HepG2 (cell line): ENCODE measurements around the gene C1orf116.

Source experiments
- BRCA1 ChIP-seq: sonication (generic); formaldehyde crosslinking; IDR thresholded peaks from 2 replicates; pipeline ENCODE4 v1.4.0; 2020; ENCODE audit warnings: missing genetic modification reagents
- CREM ChIP-seq, 2 experiments: sonication (generic) in 1 of 2; formaldehyde crosslinking in 1 of 2; IDR thresholded peaks; 2 replicates each; pipeline versions ENCODE4 v1.4.0 to v1.6.1; 2016 to 2020; ENCODE audit warnings: antibody characterized with exemption in 1 of 2, mild to moderate bottlenecking in 1 of 2, missing genetic modification reagents in 1 of 2
- RELA ChIP-seq: sonication (generic); formaldehyde crosslinking; IDR thresholded peaks from 2 replicates; pipeline ENCODE4 v1.4.0; 2020; ENCODE audit warnings: missing genetic modification reagents
- RFX5 ChIP-seq: IDR thresholded peaks from 2 replicates; pipeline ENCODE4 v1.6.1; 2011; ENCODE audit warnings: low read depth, low read length, improper control_type of control experiment
- ZNF383 ChIP-seq: sonication (generic); formaldehyde crosslinking; IDR thresholded peaks from 2 replicates; pipeline ENCODE4 v1.4.0; 2020; ENCODE audit warnings: missing genetic modification reagents, mild to moderate bottlenecking, borderline replicate concordance
- ZNF451 ChIP-seq: sonication (generic); formaldehyde crosslinking; IDR thresholded peaks from 2 replicates; pipeline ENCODE4 v1.5.0; 2020; ENCODE audit warnings: mild to moderate bottlenecking, missing genetic modification reagents
- TF ChIP-seq, protein P1 (sequence below): IDR thresholded peaks from 2 replicates; pipeline ENCODE4 v1.6.1; 2016; ENCODE audit warnings: low read depth, missing genetic modification reagents, missing compliant biosample characterization
- TF ChIP-seq, protein P2 (sequence below): IDR thresholded peaks from 2 replicates; pipeline ENCODE4 v1.6.1; 2016; ENCODE audit warnings: low read depth, control low read depth
- TF ChIP-seq, protein P3 (sequence below): sonication (generic); formaldehyde crosslinking; IDR thresholded peaks from 2 replicates; pipeline ENCODE4 v1.5.0; 2020; ENCODE audit warnings: mild to moderate bottlenecking, missing genetic modification reagents, moderate library complexity
- TF ChIP-seq, protein P4 (sequence below): sonication (generic); formaldehyde crosslinking; IDR thresholded peaks from 2 replicates; pipeline ENCODE4 v1.5.0; 2020; ENCODE audit warnings: mild to moderate bottlenecking, missing genetic modification reagents, borderline replicate concordance

DNA sequence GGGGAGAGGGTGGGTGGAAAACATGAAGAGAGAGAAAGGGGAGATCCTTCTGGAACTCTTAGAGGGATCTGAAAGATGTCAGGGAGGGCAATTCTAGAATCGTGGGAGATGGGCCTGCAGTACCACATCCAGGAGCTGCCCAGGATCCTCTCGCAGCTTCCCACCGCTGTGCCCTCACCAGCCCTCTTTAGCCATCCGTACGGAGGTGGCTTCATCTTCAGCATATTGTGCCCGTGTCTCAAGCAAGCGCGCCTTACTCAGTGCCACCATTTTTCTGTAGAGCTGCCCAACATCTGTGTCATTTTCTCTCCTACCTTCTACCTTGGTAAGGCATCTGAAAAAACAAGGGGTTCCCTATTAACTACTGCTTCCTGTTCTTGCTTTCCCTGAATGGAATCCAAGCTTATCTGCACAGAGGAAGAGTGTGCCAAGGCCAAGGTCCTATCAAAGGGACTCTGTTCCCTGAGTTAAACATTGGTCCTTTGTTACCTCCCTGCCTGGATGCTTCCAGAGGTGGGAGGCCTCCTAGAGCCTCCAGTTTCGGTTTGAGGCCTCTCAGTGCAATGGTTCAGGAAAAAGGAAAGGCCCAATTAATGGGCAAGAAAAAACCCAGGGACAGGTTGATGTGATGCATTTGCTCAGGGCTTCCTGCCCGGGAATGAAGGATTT is 23.2 kb downstream of the C1orf116 start:
- TF ChIP-seq RFX5 (no peak), BRCA1 (CRISPR knock-in tag) (no peak), RELA (CRISPR knock-in tag) (no peak), ZNF383 (CRISPR knock-in tag) (no peak), ZNF451 (CRISPR knock-in tag) (no peak), CREM (IDR thresholded peaks at IDR 0.05) (peak; percentile 35; the same call in 1 of the 2 replicates), CREM (CRISPR knock-in tag; IDR thresholded peaks at IDR 0.05) (no peak)
- TF ChIP-seq, protein P1, sequence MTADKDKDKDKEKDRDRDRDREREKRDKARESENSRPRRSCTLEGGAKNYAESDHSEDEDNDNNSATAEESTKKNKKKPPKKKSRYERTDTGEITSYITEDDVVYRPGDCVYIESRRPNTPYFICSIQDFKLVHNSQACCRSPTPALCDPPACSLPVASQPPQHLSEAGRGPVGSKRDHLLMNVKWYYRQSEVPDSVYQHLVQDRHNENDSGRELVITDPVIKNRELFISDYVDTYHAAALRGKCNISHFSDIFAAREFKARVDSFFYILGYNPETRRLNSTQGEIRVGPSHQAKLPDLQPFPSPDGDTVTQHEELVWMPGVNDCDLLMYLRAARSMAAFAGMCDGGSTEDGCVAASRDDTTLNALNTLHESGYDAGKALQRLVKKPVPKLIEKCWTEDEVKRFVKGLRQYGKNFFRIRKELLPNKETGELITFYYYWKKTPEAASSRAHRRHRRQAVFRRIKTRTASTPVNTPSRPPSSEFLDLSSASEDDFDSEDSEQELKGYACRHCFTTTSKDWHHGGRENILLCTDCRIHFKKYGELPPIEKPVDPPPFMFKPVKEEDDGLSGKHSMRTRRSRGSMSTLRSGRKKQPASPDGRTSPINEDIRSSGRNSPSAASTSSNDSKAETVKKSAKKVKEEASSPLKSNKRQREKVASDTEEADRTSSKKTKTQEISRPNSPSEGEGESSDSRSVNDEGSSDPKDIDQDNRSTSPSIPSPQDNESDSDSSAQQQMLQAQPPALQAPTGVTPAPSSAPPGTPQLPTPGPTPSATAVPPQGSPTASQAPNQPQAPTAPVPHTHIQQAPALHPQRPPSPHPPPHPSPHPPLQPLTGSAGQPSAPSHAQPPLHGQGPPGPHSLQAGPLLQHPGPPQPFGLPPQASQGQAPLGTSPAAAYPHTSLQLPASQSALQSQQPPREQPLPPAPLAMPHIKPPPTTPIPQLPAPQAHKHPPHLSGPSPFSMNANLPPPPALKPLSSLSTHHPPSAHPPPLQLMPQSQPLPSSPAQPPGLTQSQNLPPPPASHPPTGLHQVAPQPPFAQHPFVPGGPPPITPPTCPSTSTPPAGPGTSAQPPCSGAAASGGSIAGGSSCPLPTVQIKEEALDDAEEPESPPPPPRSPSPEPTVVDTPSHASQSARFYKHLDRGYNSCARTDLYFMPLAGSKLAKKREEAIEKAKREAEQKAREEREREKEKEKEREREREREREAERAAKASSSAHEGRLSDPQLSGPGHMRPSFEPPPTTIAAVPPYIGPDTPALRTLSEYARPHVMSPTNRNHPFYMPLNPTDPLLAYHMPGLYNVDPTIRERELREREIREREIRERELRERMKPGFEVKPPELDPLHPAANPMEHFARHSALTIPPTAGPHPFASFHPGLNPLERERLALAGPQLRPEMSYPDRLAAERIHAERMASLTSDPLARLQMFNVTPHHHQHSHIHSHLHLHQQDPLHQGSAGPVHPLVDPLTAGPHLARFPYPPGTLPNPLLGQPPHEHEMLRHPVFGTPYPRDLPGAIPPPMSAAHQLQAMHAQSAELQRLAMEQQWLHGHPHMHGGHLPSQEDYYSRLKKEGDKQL = no peak
- TF ChIP-seq, protein P2, sequence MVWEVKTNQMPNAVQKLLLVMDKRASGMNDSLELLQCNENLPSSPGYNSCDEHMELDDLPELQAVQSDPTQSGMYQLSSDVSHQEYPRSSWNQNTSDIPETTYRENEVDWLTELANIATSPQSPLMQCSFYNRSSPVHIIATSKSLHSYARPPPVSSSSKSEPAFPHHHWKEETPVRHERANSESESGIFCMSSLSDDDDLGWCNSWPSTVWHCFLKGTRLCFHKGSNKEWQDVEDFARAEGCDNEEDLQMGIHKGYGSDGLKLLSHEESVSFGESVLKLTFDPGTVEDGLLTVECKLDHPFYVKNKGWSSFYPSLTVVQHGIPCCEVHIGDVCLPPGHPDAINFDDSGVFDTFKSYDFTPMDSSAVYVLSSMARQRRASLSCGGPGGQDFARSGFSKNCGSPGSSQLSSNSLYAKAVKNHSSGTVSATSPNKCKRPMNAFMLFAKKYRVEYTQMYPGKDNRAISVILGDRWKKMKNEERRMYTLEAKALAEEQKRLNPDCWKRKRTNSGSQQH (CRISPR knock-in tag) = no peak
- TF ChIP-seq, protein P3, sequence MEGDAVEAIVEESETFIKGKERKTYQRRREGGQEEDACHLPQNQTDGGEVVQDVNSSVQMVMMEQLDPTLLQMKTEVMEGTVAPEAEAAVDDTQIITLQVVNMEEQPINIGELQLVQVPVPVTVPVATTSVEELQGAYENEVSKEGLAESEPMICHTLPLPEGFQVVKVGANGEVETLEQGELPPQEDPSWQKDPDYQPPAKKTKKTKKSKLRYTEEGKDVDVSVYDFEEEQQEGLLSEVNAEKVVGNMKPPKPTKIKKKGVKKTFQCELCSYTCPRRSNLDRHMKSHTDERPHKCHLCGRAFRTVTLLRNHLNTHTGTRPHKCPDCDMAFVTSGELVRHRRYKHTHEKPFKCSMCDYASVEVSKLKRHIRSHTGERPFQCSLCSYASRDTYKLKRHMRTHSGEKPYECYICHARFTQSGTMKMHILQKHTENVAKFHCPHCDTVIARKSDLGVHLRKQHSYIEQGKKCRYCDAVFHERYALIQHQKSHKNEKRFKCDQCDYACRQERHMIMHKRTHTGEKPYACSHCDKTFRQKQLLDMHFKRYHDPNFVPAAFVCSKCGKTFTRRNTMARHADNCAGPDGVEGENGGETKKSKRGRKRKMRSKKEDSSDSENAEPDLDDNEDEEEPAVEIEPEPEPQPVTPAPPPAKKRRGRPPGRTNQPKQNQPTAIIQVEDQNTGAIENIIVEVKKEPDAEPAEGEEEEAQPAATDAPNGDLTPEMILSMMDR (CRISPR knock-in tag) = no peak
- TF ChIP-seq, protein P4, sequence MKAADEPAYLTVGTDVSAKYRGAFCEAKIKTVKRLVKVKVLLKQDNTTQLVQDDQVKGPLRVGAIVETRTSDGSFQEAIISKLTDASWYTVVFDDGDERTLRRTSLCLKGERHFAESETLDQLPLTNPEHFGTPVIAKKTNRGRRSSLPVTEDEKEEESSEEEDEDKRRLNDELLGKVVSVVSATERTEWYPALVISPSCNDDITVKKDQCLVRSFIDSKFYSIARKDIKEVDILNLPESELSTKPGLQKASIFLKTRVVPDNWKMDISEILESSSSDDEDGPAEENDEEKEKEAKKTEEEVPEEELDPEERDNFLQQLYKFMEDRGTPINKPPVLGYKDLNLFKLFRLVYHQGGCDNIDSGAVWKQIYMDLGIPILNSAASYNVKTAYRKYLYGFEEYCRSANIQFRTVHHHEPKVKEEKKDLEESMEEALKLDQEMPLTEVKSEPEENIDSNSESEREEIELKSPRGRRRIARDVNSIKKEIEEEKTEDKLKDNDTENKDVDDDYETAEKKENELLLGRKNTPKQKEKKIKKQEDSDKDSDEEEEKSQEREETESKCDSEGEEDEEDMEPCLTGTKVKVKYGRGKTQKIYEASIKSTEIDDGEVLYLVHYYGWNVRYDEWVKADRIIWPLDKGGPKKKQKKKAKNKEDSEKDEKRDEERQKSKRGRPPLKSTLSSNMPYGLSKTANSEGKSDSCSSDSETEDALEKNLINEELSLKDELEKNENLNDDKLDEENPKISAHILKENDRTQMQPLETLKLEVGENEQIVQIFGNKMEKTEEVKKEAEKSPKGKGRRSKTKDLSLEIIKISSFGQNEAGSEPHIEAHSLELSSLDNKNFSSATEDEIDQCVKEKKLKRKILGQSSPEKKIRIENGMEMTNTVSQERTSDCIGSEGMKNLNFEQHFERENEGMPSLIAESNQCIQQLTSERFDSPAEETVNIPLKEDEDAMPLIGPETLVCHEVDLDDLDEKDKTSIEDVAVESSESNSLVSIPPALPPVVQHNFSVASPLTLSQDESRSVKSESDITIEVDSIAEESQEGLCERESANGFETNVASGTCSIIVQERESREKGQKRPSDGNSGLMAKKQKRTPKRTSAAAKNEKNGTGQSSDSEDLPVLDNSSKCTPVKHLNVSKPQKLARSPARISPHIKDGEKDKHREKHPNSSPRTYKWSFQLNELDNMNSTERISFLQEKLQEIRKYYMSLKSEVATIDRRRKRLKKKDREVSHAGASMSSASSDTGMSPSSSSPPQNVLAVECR (CRISPR knock-in tag) = no peak
